Islet precursor cell (in vitro differentiated cells): ENCODE measurements around the gene ADCY3.

Source experiments
- DNase-seq: peaks from one replicate; pipeline ENCODE4 v3.0.0-alpha.2; 2018

ADCY3 gene

GRCh38 chr2:24842081-24843050, 77.7 kb downstream of the ADCY3 start:
- DNase-seq: no peak

- DNase-seq: no peak
These were observed 78.8 kb downstream of the ADCY3 start for GRCh38 chr2:24840962-24841945.

- no peak for DNase-seq
These were observed 79.7 kb downstream of the ADCY3 start for GRCh38 chr2:24840164-24840869.

GRCh38 chr2:24839729-24840128, 80.3 kb downstream of the ADCY3 start:
- no peak for DNase-seq

GRCh38 chr2:24838541-24838940, 81.5 kb downstream of the ADCY3 start:
- no peak for DNase-seq

- no peak for DNase-seq
These were observed 82.0 kb downstream of the ADCY3 start for GRCh38 chr2:24837996-24838513.

GRCh38 chr2:24836706-24837105, 83.3 kb downstream of the ADCY3 start:
- no peak for DNase-seq

- DNase-seq: no peak
These were observed 83.8 kb downstream of the ADCY3 start for GRCh38 chr2:24836206-24836605.

- DNase-seq: peak; percentile 71
These were observed 84.6 kb downstream of the ADCY3 start for GRCh38 chr2:24835411-24835810.

GRCh38 chr2:24834733-24835395, 85.2 kb downstream of the ADCY3 start:
- no peak for DNase-seq

- DNase-seq: no peak
These were observed 86.0 kb downstream of the ADCY3 start for GRCh38 chr2:24833821-24834732.

GRCh38 chr2:24832931-24833701, 86.9 kb downstream of the ADCY3 start:
- no peak for DNase-seq

- DNase-seq: peak; percentile 37
These were observed 87.5 kb downstream of the ADCY3 start for GRCh38 chr2:24832521-24832920.

GRCh38 chr2:24832073-24832461, 88.0 kb downstream of the ADCY3 start:
- peak; percentile 52 for DNase-seq

- peak; percentile 18 for DNase-seq
These were observed 88.6 kb downstream of the ADCY3 start for GRCh38 chr2:24831221-24832072.

GRCh38 chr2:24830786-24831185, 89.3 kb downstream of the ADCY3 start:
- no peak for DNase-seq

GRCh38 chr2:24830351-24830750, 89.7 kb downstream of the ADCY3 start:
- peak; percentile 58 for DNase-seq

- peak; percentile 26 for DNase-seq
These were observed 91.6 kb downstream of the ADCY3 start for GRCh38 chr2:24828238-24828996.
